ENCODE results near the gene SCN2A.
A peak's percentile ranks its signal among the peaks of the same experiment; 100 is the strongest.
"Not testable (repeated sequence)": the region's sequence is repeated elsewhere in the genome, so short reads cannot be mapped to it uniquely, and the experiment has no call there.

SCN2A gene

GRCh38 chr2:165289069-165289468 lies 49.9 kb downstream of the SCN2A start:
- Histone ChIP-seq H3K4me3 (ENCODE audit: low read length) (no peak overlapping the region), H3K9ac (ENCODE audit: low read depth, low read length) (no peak overlapping the region), H3K27ac (ENCODE audit: low read length) (no peak overlapping the region), H3K36me3 (ENCODE audit: insufficient read depth, low read depth, low read length) (no peaks in the 10 kb centered on the region), H3K27me3 (ENCODE audit: insufficient read depth, low read length) (no peaks in the 10 kb centered on the region), H3K9me3 (ENCODE audit: insufficient read depth, low read depth, low read length) (no peaks in the 10 kb centered on the region), H3K4me1 (ENCODE audit: insufficient read depth, low read length) (no peaks in the 10 kb centered on the region)

- no peak overlapping the region for H3K9ac ChIP-seq (ENCODE audit: low read depth, low read length)
- no peaks in the 10 kb centered on the region for H3K27me3 ChIP-seq (ENCODE audit: insufficient read depth, low read length)
- H3K9me3 ChIP-seq (ENCODE audit: insufficient read depth, low read depth, low read length), result no peaks in the 10 kb centered on the region
- H3K36me3 ChIP-seq (ENCODE audit: insufficient read depth, low read depth, low read length), result no peaks in the 10 kb centered on the region
- no peak overlapping the region for H3K27ac ChIP-seq (ENCODE audit: low read length)
- peak overlapping the region; percentile 41; the same call in 1 of the 2 replicates for H3K4me3 ChIP-seq (ENCODE audit: low read length)
- H3K4me1 ChIP-seq (ENCODE audit: insufficient read depth, low read length), result no peaks in the 10 kb centered on the region
Measured at GRCh38 chr2:165293440-165294420, 54.5 kb downstream of the SCN2A start.

GRCh38 chr2:165294912-165295311 lies 55.7 kb downstream of the SCN2A start:
- H3K4me3 ChIP-seq (ENCODE audit: low read length), result no peak overlapping the region
- no peaks in the 10 kb centered on the region for H3K36me3 ChIP-seq (ENCODE audit: insufficient read depth, low read depth, low read length)
- H3K9me3 ChIP-seq (ENCODE audit: insufficient read depth, low read depth, low read length), result no peaks in the 10 kb centered on the region
- H3K27ac ChIP-seq (ENCODE audit: low read length), result no peak overlapping the region
- no peaks in the 10 kb centered on the region for H3K4me1 ChIP-seq (ENCODE audit: insufficient read depth, low read length)
- H3K9ac ChIP-seq (ENCODE audit: low read depth, low read length), result no peak overlapping the region
- no peaks in the 10 kb centered on the region for H3K27me3 ChIP-seq (ENCODE audit: insufficient read depth, low read length)

GRCh38 chr2:165295643-165296042 lies 56.4 kb downstream of the SCN2A start:
- Histone ChIP-seq H3K9ac (ENCODE audit: low read depth, low read length) (no peak overlapping the region), H3K36me3 (ENCODE audit: insufficient read depth, low read depth, low read length) (no peaks in the 10 kb centered on the region), H3K27ac (ENCODE audit: low read length) (no peak overlapping the region), H3K4me1 (ENCODE audit: insufficient read depth, low read length) (no peaks in the 10 kb centered on the region), H3K4me3 (ENCODE audit: low read length) (no peak overlapping the region), H3K9me3 (ENCODE audit: insufficient read depth, low read depth, low read length) (no peaks in the 10 kb centered on the region), H3K27me3 (ENCODE audit: insufficient read depth, low read length) (no peaks in the 10 kb centered on the region)

- no peaks in the 10 kb centered on the region for H3K27me3 ChIP-seq (ENCODE audit: insufficient read depth, low read length)
- no peak overlapping the region for H3K9ac ChIP-seq (ENCODE audit: low read depth, low read length)
- no peak overlapping the region for H3K27ac ChIP-seq (ENCODE audit: low read length)
- H3K4me3 ChIP-seq (ENCODE audit: low read length), result no peak overlapping the region
- H3K9me3 ChIP-seq (ENCODE audit: insufficient read depth, low read depth, low read length), result no peaks in the 10 kb centered on the region
- peaks cover 8% of the 10 kb centered on the region; the same call in 1 of the 2 replicates for H3K4me1 ChIP-seq (ENCODE audit: insufficient read depth, low read length)
- H3K36me3 ChIP-seq (ENCODE audit: insufficient read depth, low read depth, low read length), result no peaks in the 10 kb centered on the region
Measured at GRCh38 chr2:165305391-165306096, 66.3 kb downstream of the SCN2A start.

GRCh38 chr2:165307317-165307716 lies 68.1 kb downstream of the SCN2A start:
- Histone ChIP-seq H3K4me1 (ENCODE audit: insufficient read depth, low read length) (peaks cover 8% of the 10 kb centered on the region; the same call in 1 of the 2 replicates), H3K36me3 (ENCODE audit: insufficient read depth, low read depth, low read length) (no peaks in the 10 kb centered on the region), H3K27me3 (ENCODE audit: insufficient read depth, low read length) (no peaks in the 10 kb centered on the region), H3K4me3 (ENCODE audit: low read length) (no peak overlapping the region), H3K9ac (ENCODE audit: low read depth, low read length) (no peak overlapping the region), H3K9me3 (ENCODE audit: insufficient read depth, low read depth, low read length) (no peaks in the 10 kb centered on the region), H3K27ac (ENCODE audit: low read length) (no peak overlapping the region)

GRCh38 chr2:165311949-165312348 lies 72.7 kb downstream of the SCN2A start:
- H3K4me1 ChIP-seq (ENCODE audit: insufficient read depth, low read length), result peaks cover 8% of the 10 kb centered on the region; the same call in 1 of the 2 replicates
- no peak overlapping the region for H3K9ac ChIP-seq (ENCODE audit: low read depth, low read length)
- H3K27me3 ChIP-seq (ENCODE audit: insufficient read depth, low read length), result no peaks in the 10 kb centered on the region
- H3K4me3 ChIP-seq (ENCODE audit: low read length), result no peak overlapping the region
- no peak overlapping the region for H3K27ac ChIP-seq (ENCODE audit: low read length)
- H3K9me3 ChIP-seq (ENCODE audit: insufficient read depth, low read depth, low read length), result no peaks in the 10 kb centered on the region
- H3K36me3 ChIP-seq (ENCODE audit: insufficient read depth, low read depth, low read length), result no peaks in the 10 kb centered on the region

- Histone ChIP-seq H3K4me3 (ENCODE audit: low read length) (no peak overlapping the region), H3K9ac (ENCODE audit: low read depth, low read length) (no peak overlapping the region), H3K4me1 (ENCODE audit: insufficient read depth, low read length) (0 out of 2 replicates have a peak, but pooled peaks cover 4% of the 10 kb centered on the region), H3K36me3 (ENCODE audit: insufficient read depth, low read depth, low read length) (no peaks in the 10 kb centered on the region), H3K27me3 (ENCODE audit: insufficient read depth, low read length) (no peaks in the 10 kb centered on the region), H3K9me3 (ENCODE audit: insufficient read depth, low read depth, low read length) (no peaks in the 10 kb centered on the region), H3K27ac (ENCODE audit: low read length) (no peak overlapping the region)
Measured at GRCh38 chr2:165312999-165313398, 73.8 kb downstream of the SCN2A start.

- no peaks in the 10 kb centered on the region for H3K27me3 ChIP-seq (ENCODE audit: insufficient read depth, low read length)
- no peaks in the 10 kb centered on the region for H3K36me3 ChIP-seq (ENCODE audit: insufficient read depth, low read depth, low read length)
- H3K4me3 ChIP-seq (ENCODE audit: low read length), result no peak overlapping the region
- 0 out of 2 replicates have a peak, but pooled peaks cover 4% of the 10 kb centered on the region for H3K4me1 ChIP-seq (ENCODE audit: insufficient read depth, low read length)
- H3K9ac ChIP-seq (ENCODE audit: low read depth, low read length), result no peak overlapping the region
- no peak overlapping the region for H3K27ac ChIP-seq (ENCODE audit: low read length)
- H3K9me3 ChIP-seq (ENCODE audit: insufficient read depth, low read depth, low read length), result no peaks in the 10 kb centered on the region
Measured at GRCh38 chr2:165313509-165313908, 74.3 kb downstream of the SCN2A start.

GRCh38 chr2:165328272-165328671 lies 89.1 kb downstream of the SCN2A start:
- H3K9ac ChIP-seq (ENCODE audit: low read depth, low read length), result no peak overlapping the region
- H3K36me3 ChIP-seq (ENCODE audit: insufficient read depth, low read depth, low read length), result no peaks in the 10 kb centered on the region
- no peak overlapping the region for H3K4me3 ChIP-seq (ENCODE audit: low read length)
- H3K27me3 ChIP-seq (ENCODE audit: insufficient read depth, low read length), result no peaks in the 10 kb centered on the region
- no peak overlapping the region for H3K27ac ChIP-seq (ENCODE audit: low read length)
- H3K4me1 ChIP-seq (ENCODE audit: insufficient read depth, low read length), result no peaks in the 10 kb centered on the region
- no peaks in the 10 kb centered on the region for H3K9me3 ChIP-seq (ENCODE audit: insufficient read depth, low read depth, low read length)

- H3K9ac ChIP-seq (ENCODE audit: low read depth, low read length); H3K9me3 ChIP-seq (ENCODE audit: insufficient read depth, low read depth, low read length); H3K4me3 ChIP-seq (ENCODE audit: low read length); H3K27ac ChIP-seq (ENCODE audit: low read length); H3K27me3 ChIP-seq (ENCODE audit: insufficient read depth, low read length); H3K36me3 ChIP-seq (ENCODE audit: insufficient read depth, low read depth, low read length); H3K4me1 ChIP-seq (ENCODE audit: insufficient read depth, low read length): not testable (repeated sequence)
Measured at GRCh38 chr2:165344276-165344675, 105.1 kb downstream of the SCN2A start.

GRCh38 chr2:165348441-165348840 lies 109.2 kb downstream of the SCN2A start:
- Histone ChIP-seq H3K27ac (ENCODE audit: low read length) (no peak overlapping the region), H3K36me3 (ENCODE audit: insufficient read depth, low read depth, low read length) (no peaks in the 10 kb centered on the region), H3K4me3 (ENCODE audit: low read length) (no peak overlapping the region), H3K9ac (ENCODE audit: low read depth, low read length) (no peak overlapping the region), H3K9me3 (ENCODE audit: insufficient read depth, low read depth, low read length) (no peaks in the 10 kb centered on the region), H3K4me1 (ENCODE audit: insufficient read depth, low read length) (no peaks in the 10 kb centered on the region), H3K27me3 (ENCODE audit: insufficient read depth, low read length) (no peaks in the 10 kb centered on the region)
